AG04450 (cell line): ENCODE measurements around the gene MED13L. TPM values are rescaled to one million over a fixed set of nuclear protein-coding genes. Genes with fewer than 3 reads are reported as not detected.
A peak's percentile ranks its signal among the peaks of the same experiment; 100 is the strongest.

Experiments used
- CTCF ChIA-PET: fragments of 300-600, 350-600 bp; formaldehyde crosslinking; extraction: SDS; loops from one replicate; lab custom pipeline; 2022; ENCODE audit warnings: antibody characterized with exemption, inconsistent platforms; lab: Charles Lee
- POLR2A ChIA-PET: fragments of 350-600 bp; formaldehyde crosslinking; extraction: SDS; loops from one replicate; lab custom pipeline; 2021; ENCODE audit warnings: antibody characterized with exemption, inconsistent platforms; lab: Yijun Ruan, JAX
- DNase-seq: peaks from one replicate; pipeline ENCODE4 v3.0.0-alpha.2; 2011; ENCODE audit warnings: low read depth, low spot score
- H3K27ac ChIP-seq: one replicate; pipeline ENCODE4 v1.5.1; 2012; ENCODE audit warnings: low read depth, low read length, control low read depth
- H3K27me3 ChIP-seq: one replicate; pipeline ENCODE4 v1.6.0; 2012; ENCODE audit warnings: low read length; ENCODE audit not compliant: control insufficient read depth, insufficient read depth
- H3K4me3 ChIP-seq: 2 replicates; pipeline ENCODE4 v1.5.1; 2011; ENCODE audit warnings: mild to moderate bottlenecking, low read depth, low read length, control low read depth
- H3K9me3 ChIP-seq: 2 replicates; pipeline ENCODE4 v1.5.1; 2012; ENCODE audit warnings: low read length; ENCODE audit not compliant: control insufficient read depth, insufficient read depth
- polyA plus RNA-seq: library from polyadenylated mRNA; depleted of rRNA; stranded (reverse); fragments of >200 nt; gene quantifications from 2 replicates; pipeline ENCODE4 v1.2.3, GENCODE V29; 2011
- TF ChIP-seq, protein P1 (sequence below): IDR thresholded peaks from 2 replicates; pipeline ENCODE4 v1.5.1; 2011; ENCODE audit warnings: low read depth, low read length, control low read depth, inconsistent platforms

Gene MED13L
- polyA plus RNA-seq, 1 experiment, result 56.2 TPM

DNA sequence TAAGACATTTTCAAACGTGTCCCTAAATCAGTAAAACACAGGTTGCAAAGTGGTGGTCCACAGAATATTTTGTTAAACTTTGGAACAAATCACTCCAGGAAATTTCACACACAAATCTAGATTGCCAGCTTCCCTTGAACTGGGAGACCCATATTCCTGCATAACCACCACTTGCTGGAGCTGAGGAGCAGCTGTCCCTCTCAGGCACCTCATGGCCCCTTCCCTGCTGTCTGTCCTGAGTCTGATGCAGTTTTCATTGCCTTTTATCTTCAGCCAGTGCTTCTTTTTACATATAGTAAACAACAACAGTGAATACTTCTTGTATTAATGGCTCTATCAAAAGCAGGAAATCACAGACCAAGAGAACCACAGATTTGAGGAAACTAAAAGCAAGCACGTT, 289.3 kb downstream of the MED13L start:
- Histone ChIP-seq H3K27me3 (no peaks in the 10 kb centered on the region), H3K9me3 (no peaks in the 10 kb centered on the region), H3K27ac (no peak overlapping the region), H3K4me3 (no peak overlapping the region)
- CTCF ChIA-PET, result interaction anchor here (0.7 to 2.5 kb wide), 4 partner anchors 9 to 248 kb away, joined by 3 to 24 read pairs (median 4); no protein-coding TSS in a partner anchor
- TF ChIP-seq, protein P1, sequence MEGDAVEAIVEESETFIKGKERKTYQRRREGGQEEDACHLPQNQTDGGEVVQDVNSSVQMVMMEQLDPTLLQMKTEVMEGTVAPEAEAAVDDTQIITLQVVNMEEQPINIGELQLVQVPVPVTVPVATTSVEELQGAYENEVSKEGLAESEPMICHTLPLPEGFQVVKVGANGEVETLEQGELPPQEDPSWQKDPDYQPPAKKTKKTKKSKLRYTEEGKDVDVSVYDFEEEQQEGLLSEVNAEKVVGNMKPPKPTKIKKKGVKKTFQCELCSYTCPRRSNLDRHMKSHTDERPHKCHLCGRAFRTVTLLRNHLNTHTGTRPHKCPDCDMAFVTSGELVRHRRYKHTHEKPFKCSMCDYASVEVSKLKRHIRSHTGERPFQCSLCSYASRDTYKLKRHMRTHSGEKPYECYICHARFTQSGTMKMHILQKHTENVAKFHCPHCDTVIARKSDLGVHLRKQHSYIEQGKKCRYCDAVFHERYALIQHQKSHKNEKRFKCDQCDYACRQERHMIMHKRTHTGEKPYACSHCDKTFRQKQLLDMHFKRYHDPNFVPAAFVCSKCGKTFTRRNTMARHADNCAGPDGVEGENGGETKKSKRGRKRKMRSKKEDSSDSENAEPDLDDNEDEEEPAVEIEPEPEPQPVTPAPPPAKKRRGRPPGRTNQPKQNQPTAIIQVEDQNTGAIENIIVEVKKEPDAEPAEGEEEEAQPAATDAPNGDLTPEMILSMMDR, result no peak
- POLR2A ChIA-PET, result no interaction called here
- no peak for DNase-seq

DNA sequence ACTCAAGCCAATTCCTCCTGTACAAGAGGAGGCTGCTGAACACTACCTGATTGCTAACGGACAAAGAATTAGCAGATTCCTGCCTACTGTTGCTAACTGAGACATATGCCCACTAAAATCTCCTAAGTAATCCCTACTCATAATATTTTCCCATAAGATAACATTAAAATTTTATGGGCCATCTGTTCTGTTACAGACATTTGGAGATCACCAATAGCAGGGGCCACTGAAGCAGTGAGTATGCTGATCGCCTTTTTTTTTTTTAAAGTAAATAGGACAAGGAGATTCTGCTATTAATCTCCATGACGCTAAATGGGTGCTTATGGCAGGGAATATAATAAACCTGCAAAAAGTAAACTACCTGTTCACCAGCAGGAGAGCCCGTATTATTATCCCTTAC, 292.9 kb downstream of the MED13L start:
- ChIA-PET POLR2A (no interaction called here), CTCF (interaction anchor here (1.4 to 6.0 kb wide), 2 partner anchors 14 to 17 kb away, joined by 3 to 35 read pairs; no protein-coding TSS in a partner anchor)
- TF ChIP-seq, protein P1, result no peak
- H3K27ac ChIP-seq, result no peak overlapping the region
- no peaks in the 10 kb centered on the region for H3K27me3 ChIP-seq
- no peaks in the 10 kb centered on the region for H3K9me3 ChIP-seq
- no peak overlapping the region for H3K4me3 ChIP-seq
- no peak for DNase-seq

DNA sequence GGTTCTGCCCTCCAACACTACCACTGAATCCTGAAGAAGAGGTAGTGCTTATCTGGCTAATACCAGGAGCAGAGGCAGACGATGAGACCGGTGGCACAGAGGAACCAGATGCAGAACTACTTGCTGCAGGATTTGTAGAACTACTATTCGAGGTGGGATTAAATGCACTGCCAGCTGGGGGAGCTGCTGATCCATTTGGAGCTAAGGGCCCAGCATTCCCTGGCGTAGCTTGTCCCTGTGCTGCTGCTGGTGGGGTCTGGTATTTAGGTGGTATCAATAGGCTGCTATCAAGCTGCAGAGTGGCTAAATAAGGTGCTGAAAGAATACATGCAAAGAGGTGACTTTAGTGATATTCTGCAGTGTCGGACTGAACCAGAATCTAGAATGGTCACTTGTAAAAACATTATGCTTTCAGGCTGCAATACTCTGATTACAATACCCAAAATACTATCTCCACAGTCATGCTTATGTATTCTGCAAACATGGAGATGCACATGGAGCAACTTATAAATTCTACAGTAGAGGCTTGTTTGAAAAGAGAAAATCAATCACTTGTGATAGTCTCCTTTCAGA, 294.2 kb downstream of the MED13L start:
- no peak for DNase-seq
- Histone ChIP-seq H3K4me3 (no peak overlapping the region), H3K27ac (no peak overlapping the region), H3K9me3 (no peaks in the 10 kb centered on the region), H3K27me3 (no peaks in the 10 kb centered on the region)
- TF ChIP-seq, protein P1, result peak; percentile 33
- CTCF ChIA-PET, result interaction anchor here (0.8 to 6.0 kb wide), 4 partner anchors 15 to 266 kb away, joined by 3 to 35 read pairs (median 3); no protein-coding TSS in a partner anchor
- POLR2A ChIA-PET, result no interaction called here

DNA sequence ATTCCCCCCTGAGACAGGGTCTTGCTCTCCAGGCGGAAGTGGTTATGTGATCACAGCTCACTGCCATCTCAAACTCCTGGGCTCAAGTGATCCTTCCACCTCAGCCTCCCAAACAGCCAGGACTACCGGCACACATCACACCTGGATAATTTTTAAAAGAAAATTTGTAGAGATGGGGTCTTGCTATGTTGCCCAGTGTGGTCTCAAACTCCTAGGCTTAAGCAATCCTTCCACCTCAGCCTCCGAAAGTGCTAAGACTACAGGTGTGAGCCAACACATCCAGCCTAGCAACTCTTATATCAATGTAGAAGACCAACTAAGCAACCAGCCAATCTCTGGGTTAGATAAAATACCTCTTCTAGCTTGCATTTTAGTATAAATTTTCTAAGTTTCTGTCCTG, 297.2 kb downstream of the MED13L start:
- H3K4me3 ChIP-seq, result no peak overlapping the region
- TF ChIP-seq, protein P1, result no peak
- no peak for DNase-seq
- ChIA-PET CTCF (interaction anchor here (6.0 kb wide), 1 partner anchor 18 kb away, joined by 35 read pairs; no protein-coding TSS in a partner anchor), POLR2A (no interaction called here)
- H3K27ac ChIP-seq, result no peak overlapping the region
- no peaks in the 10 kb centered on the region for H3K9me3 ChIP-seq
- no peaks in the 10 kb centered on the region for H3K27me3 ChIP-seq

DNA sequence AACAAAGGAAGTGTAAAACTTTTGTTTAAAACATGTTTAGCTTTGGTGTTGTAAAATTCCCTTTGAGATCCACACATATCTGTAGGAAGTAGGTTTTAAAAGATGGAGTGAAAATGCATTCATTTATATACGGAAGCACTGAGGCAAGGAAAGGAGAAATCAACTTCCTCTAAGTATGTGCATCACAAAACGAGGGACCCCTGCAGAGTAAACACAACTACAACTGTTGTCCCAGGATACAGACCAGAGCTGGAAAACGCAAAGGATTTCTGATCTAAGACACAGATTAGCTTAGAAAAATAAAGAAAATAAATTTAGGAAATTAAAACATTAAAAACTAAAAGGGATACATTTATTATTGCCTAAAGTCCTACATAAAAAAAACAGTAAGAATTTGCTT, 297.6 kb downstream of the MED13L start:
- Histone ChIP-seq H3K4me3 (no peak overlapping the region), H3K9me3 (no peaks in the 10 kb centered on the region), H3K27ac (no peak overlapping the region), H3K27me3 (no peaks in the 10 kb centered on the region)
- ChIA-PET CTCF (interaction anchor here (0.6 to 6.0 kb wide), 2 partner anchors 8 to 18 kb away, joined by 3 to 35 read pairs; no protein-coding TSS in a partner anchor), POLR2A (no interaction called here)
- DNase-seq, result no peak
- TF ChIP-seq, protein P1, result no peak
